PC-9 (cell line): ENCODE measurements around the gene ITPKB. TPM values are rescaled to one million over a fixed set of nuclear protein-coding genes. Genes with fewer than 3 reads are reported as not detected.

Experiments used
- BruUV-seq: library from RNA; stranded (reverse); fragments of 400-500 nt; replicated peaks from 2 replicates; lab custom pipeline; 2021; lab: Mats Ljungman, UMichigan
- CTCF ChIA-PET: fragments of 300-600 bp; sonication (Branson Sonifier 250); formaldehyde crosslinking; loops from one replicate; lab custom pipeline; 2022; ENCODE audit warnings: antibody characterized with exemption; lab: Charles Lee
- POLR2A ChIA-PET: fragments of 300-600 bp; sonication (Branson Sonifier 250); formaldehyde crosslinking; loops from one replicate; lab custom pipeline; 2022; ENCODE audit warnings: antibody characterized with exemption; ENCODE audit not compliant: unreplicated experiment; lab: Charles Lee
- DNase-seq, 2 experiments: peaks; one replicate each; pipeline versions ENCODE4 v3.0.0 to v3.0.0-alpha.2; 2015 to 2022; ENCODE audit warnings: mixed read lengths in 1 of 2
- H2AFZ ChIP-seq: fragments of 200-600 bp; sonication (generic); 2 replicates; pipeline ENCODE4 v1.8.1; 2017; ENCODE audit warnings: antibody characterized with exemption
- H3F3A ChIP-seq: fragments of 200-600 bp; sonication (generic); 2 replicates; pipeline ENCODE4 v1.8.1; 2017; ENCODE audit warnings: antibody characterized with exemption, mild to moderate bottlenecking, low read depth; ENCODE audit not compliant: insufficient read depth
- H3K27ac ChIP-seq: fragments of 200-600 bp; sonication (generic); 2 replicates; pipeline ENCODE4 v1.6.1; 2016; ENCODE audit warnings: mixed run types
- H3K27me3 ChIP-seq: fragments of 200-600 bp; sonication (generic); 2 replicates; pipeline ENCODE4 v1.6.1; 2016; ENCODE audit warnings: low read depth, mixed run types; ENCODE audit not compliant: insufficient read depth
- H3K36me3 ChIP-seq: fragments of 200-600 bp; sonication (generic); 2 replicates; pipeline ENCODE4 v1.6.1; 2016; ENCODE audit warnings: low read depth, mixed run types
- H3K4me1 ChIP-seq: fragments of 200-600 bp; sonication (generic); replicated peaks from 2 replicates; pipeline ENCODE4 v1.6.1; 2016; ENCODE audit warnings: mixed run types; ENCODE audit not compliant: insufficient read depth
- H3K4me2 ChIP-seq: fragments of 200-600 bp; sonication (generic); 2 replicates; pipeline ENCODE4 v1.6.1; 2017; ENCODE audit warnings: mixed run types
- H3K4me3 ChIP-seq: fragments of 200-600 bp; sonication (generic); 2 replicates; pipeline ENCODE4 v1.6.1; 2016; ENCODE audit warnings: mixed run types
- H3K79me2 ChIP-seq: fragments of 200-600 bp; sonication (generic); 2 replicates; pipeline ENCODE4 v1.6.1; 2017; ENCODE audit warnings: low read depth, mixed run types
- H3K9me2 ChIP-seq: fragments of 200-600 bp; sonication (generic); 2 replicates; pipeline ENCODE4 v1.8.1; 2017; ENCODE audit warnings: mild to moderate bottlenecking; ENCODE audit not compliant: insufficient read depth
- H3K9me3 ChIP-seq: fragments of 200-600 bp; sonication (generic); 2 replicates; pipeline ENCODE4 v1.8.1; 2016; ENCODE audit warnings: low read depth; ENCODE audit not compliant: insufficient read depth
- H4K20me1 ChIP-seq: fragments of 200-600 bp; sonication (generic); 2 replicates; pipeline ENCODE4 v1.8.1; 2017; ENCODE audit not compliant: insufficient read depth
- EZH2 ChIP-seq: fragments of 200-600 bp; sonication (generic); IDR thresholded peaks from 2 replicates; pipeline ENCODE4 v1.8.0; 2017; ENCODE audit warnings: antibody characterized with exemption, low read depth
- intact Hi-C: fragments of 100-400 bp; cut with micrococcal nuclease; formaldehyde crosslinking; loops from one replicate; pipeline ENCODE4 v1.10.0; 2022; ENCODE audit not compliant: unreplicated experiment
- total RNA-seq: library from RNA; stranded (reverse); gene quantifications from 2 replicates; pipeline ENCODE4 v1.2.3, GENCODE V29; 2021
- TF ChIP-seq, protein P1 (sequence below): fragments of 200-600 bp; sonication (generic); conservative IDR thresholded peaks from 2 replicates; pipeline ENCODE4 v1.6.1; 2017; ENCODE audit warnings: mixed run types, antibody characterized with exemption, mild to moderate bottlenecking, moderate library complexity

ITPKB gene
- total RNA-seq, 1 experiment from 2014 or later: 13.4 TPM

- H3F3A ChIP-seq: no peaks in the 10 kb centered on the region
- peaks cover 16% of the 10 kb centered on the region for H3K4me1 ChIP-seq
- peaks cover 4% of the 10 kb centered on the region; the same call in 1 of the 2 replicates for H3K36me3 ChIP-seq
- intact Hi-C loops: loop anchor here (2.0 to 5.0 kb wide), 2 partner anchors 15 to 76 kb away; no protein-coding TSS in a partner anchor
- ChIA-PET POLR2A (no interaction called here), CTCF (no interaction called here)
- H3K9me3 ChIP-seq: no peaks in the 10 kb centered on the region; the same call in 1 of the 2 replicates
- no peak overlapping the region for H3K27ac ChIP-seq
- BruUV-seq: no TSS peak
- TF ChIP-seq, protein P1, sequence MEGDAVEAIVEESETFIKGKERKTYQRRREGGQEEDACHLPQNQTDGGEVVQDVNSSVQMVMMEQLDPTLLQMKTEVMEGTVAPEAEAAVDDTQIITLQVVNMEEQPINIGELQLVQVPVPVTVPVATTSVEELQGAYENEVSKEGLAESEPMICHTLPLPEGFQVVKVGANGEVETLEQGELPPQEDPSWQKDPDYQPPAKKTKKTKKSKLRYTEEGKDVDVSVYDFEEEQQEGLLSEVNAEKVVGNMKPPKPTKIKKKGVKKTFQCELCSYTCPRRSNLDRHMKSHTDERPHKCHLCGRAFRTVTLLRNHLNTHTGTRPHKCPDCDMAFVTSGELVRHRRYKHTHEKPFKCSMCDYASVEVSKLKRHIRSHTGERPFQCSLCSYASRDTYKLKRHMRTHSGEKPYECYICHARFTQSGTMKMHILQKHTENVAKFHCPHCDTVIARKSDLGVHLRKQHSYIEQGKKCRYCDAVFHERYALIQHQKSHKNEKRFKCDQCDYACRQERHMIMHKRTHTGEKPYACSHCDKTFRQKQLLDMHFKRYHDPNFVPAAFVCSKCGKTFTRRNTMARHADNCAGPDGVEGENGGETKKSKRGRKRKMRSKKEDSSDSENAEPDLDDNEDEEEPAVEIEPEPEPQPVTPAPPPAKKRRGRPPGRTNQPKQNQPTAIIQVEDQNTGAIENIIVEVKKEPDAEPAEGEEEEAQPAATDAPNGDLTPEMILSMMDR: no peak
- TF ChIP-seq EZH2: no peak
- no peaks in the 10 kb centered on the region for H3K9me2 ChIP-seq
- no peaks in the 10 kb centered on the region for H4K20me1 ChIP-seq
- peak overlapping the region; percentile 99 for H2AFZ ChIP-seq
- H3K27me3 ChIP-seq: no peaks in the 10 kb centered on the region
- peak overlapping the region; percentile 94 for H3K4me2 ChIP-seq
- DNase-seq: peak in 1 of 2 experiments; percentile 46
- peak overlapping the region; percentile 92 for H3K4me3 ChIP-seq
- peaks cover 32% of the 10 kb centered on the region for H3K79me2 ChIP-seq
Observed at GRCh38 chr1:226737819-226738420, 1.2 kb downstream of the ITPKB start.

GRCh38 chr1:226736908-226737818, 1.9 kb downstream of the ITPKB start:
- H3K4me2 ChIP-seq: peak overlapping the region; percentile 94
- no peak overlapping the region for H3K27ac ChIP-seq
- H3K27me3 ChIP-seq: no peaks in the 10 kb centered on the region
- no peak for TF ChIP-seq EZH2
- TF ChIP-seq, protein P1: no peak
- H3K9me2 ChIP-seq: no peaks in the 10 kb centered on the region
- peaks cover 16% of the 10 kb centered on the region for H3K4me1 ChIP-seq
- POLR2A ChIA-PET: interaction anchor here (0.6 to 0.9 kb wide), 2 partner anchors 8 to 367 kb away, joined by 10 to 14 read pairs; no protein-coding TSS in a partner anchor
- peaks cover 4% of the 10 kb centered on the region; the same call in 1 of the 2 replicates for H3K36me3 ChIP-seq
- CTCF ChIA-PET: no interaction called here
- no peaks in the 10 kb centered on the region for H4K20me1 ChIP-seq
- peaks cover 32% of the 10 kb centered on the region for H3K79me2 ChIP-seq
- H2AFZ ChIP-seq: peak overlapping the region; percentile 99
- no peaks in the 10 kb centered on the region for H3K9me3 ChIP-seq
- peak in 1 of 2 experiments; percentile 7 for DNase-seq
- no TSS peak for BruUV-seq
- intact Hi-C loops: loop anchor here (5.0 kb wide), 1 partner anchor 75 kb away; no protein-coding TSS in a partner anchor
- H3K4me3 ChIP-seq: peak overlapping the region; percentile 92
- H3F3A ChIP-seq: no peaks in the 10 kb centered on the region
